ENCODE results near the gene LAMC1.
"Not testable (repeated sequence)": the region's sequence is repeated elsewhere in the genome, so short reads cannot be mapped to it uniquely, and the experiment has no call there.

Gene LAMC1

DNA sequence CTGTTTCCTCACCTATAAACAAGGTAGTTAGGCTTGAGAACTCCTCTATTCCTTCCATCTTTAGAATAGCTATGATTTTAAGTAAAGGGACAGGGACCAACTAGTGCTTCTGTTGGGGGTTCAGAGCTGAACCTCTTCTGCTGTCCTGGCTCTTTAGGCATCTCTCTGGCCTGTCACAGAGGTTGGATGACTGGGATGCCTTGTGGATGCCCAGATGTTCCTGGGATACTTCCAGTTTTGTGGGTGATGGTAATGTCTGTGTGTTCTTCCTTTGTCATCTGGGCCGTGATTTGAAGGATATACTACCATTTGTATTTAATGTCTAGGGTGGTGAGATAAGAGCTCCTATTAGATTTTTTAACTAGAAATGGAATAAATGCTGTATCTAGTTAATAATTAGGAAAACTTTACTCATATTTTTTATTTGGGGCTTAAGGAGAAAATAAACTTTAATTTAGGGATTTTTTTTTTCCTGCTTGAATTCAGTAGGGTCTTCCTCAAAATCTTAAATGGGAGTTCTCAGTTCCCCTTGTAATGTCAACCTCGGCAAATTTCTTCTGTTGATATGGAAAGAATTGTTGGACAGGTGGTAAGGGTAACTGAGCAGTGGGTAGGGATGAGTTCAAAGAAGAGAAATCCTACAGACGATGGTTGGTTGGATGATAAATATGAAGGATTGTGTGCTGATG, 47.2 kb downstream of the LAMC1 start:
- in situ Hi-C loops (cut with HindIII; ENCODE audit: low pct_ligation_motif_present, low pct_unique_long_range_greater_than_20kb, low sequenced_read_pairs), result no loop called here
- peak; percentile 22 for DNase-seq

GRCh38 chr1:183070923-183071618, 47.9 kb downstream of the LAMC1 start:
- in situ Hi-C loops (cut with HindIII; ENCODE audit: low pct_ligation_motif_present, low pct_unique_long_range_greater_than_20kb, low sequenced_read_pairs), result no loop called here
- peak; percentile 26 for DNase-seq

GRCh38 chr1:183072595-183072994, 49.4 kb downstream of the LAMC1 start:
- in situ Hi-C loops (cut with HindIII; ENCODE audit: low pct_ligation_motif_present, low pct_unique_long_range_greater_than_20kb, low sequenced_read_pairs); DNase-seq: not testable (repeated sequence)

DNA sequence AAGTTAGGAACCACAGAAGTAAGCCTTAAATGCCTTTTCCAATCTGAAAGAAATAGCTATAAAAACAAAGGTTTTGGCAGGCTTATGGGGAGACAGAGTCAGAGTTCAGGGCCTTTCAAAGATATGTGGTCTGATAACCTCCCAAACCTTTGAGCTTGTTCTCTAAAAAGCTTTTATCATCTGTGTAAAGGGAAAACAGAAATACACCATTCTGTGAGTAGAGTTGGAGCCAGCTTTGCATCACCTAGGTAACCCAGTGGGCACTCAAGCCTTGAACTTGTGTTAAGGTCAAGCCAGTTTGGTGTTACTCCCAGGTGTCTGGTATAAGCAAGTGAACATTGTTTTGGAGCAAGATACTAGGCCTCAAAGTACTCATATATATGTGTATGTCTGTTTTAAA, 50.1 kb downstream of the LAMC1 start:
- in situ Hi-C loops (cut with HindIII; ENCODE audit: low pct_ligation_motif_present, low pct_unique_long_range_greater_than_20kb, low sequenced_read_pairs), result no loop called here

GRCh38 chr1:183074215-183074614, 51.0 kb downstream of the LAMC1 start:
- no peak for DNase-seq
- in situ Hi-C loops (cut with HindIII; ENCODE audit: low pct_ligation_motif_present, low pct_unique_long_range_greater_than_20kb, low sequenced_read_pairs), result no loop called here

More for the DNA sequence above, 50.1 kb downstream of the LAMC1 start:
- DNase-seq, result no peak

DNA sequence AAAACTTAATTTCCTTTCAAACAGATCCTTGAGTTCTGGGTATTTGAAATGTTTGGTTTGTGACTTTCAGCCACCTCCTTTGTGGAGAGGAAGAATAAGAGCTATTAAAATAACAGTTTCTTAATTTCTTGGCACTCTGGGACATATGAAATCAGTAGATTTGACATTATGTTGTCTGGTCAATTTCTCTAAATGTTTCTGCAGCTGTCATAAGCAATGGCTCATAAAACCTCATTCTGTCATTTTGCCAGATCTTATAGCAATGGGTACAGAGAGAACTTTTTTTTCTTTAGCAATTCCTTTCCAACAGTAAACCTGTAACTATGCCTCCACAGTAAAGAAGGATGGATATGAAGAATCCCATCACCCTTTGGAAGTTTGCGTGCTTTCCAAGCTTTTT, 52.6 kb downstream of the LAMC1 start:
- no peak for DNase-seq
- in situ Hi-C loops (cut with HindIII; ENCODE audit: low pct_ligation_motif_present, low pct_unique_long_range_greater_than_20kb, low sequenced_read_pairs), result no loop called here

GRCh38 chr1:183077097-183077496, 53.9 kb downstream of the LAMC1 start:
- in situ Hi-C loops (cut with HindIII; ENCODE audit: low pct_ligation_motif_present, low pct_unique_long_range_greater_than_20kb, low sequenced_read_pairs), result no loop called here
- no peak for DNase-seq

DNA sequence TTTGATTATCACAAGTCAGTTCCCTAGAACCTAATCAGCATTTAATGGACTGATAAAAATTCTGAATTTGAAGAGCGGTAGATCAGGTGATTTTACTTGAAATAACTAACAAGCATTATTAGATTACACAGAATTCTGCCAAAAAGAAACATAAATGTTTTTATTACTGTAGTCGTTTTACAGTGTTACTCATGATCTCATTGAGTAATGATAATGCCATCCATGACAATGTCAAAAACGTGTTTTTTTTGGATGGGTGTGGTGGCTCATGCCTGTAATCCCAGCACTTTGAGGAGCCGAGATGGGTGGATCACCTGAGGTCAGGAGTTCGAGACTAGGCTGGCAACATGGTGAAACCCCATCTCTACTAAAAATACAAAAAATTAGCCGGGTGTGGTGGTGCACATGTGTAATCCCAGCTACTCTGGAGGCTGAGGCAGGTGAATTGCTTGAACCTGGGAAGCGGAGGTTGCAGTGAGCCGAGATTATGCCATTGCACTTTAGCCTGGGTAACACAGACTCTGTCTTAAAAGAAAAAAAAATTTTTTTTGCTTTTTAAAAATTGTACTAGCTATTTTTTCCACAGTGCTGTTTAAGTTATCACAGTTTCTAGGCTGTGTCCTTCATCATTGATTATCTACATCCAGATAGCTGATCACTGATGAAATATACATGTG, 56.6 kb downstream of the LAMC1 start:
- no peak for DNase-seq

GRCh38 chr1:183080406-183080805, 57.2 kb downstream of the LAMC1 start:
- in situ Hi-C loops (cut with HindIII; ENCODE audit: low pct_ligation_motif_present, low pct_unique_long_range_greater_than_20kb, low sequenced_read_pairs), result no loop called here
- DNase-seq, result peak; percentile 35

More for the DNA sequence above, 56.6 kb downstream of the LAMC1 start:
- in situ Hi-C loops (cut with HindIII; ENCODE audit: low pct_ligation_motif_present, low pct_unique_long_range_greater_than_20kb, low sequenced_read_pairs), result no loop called here

DNA sequence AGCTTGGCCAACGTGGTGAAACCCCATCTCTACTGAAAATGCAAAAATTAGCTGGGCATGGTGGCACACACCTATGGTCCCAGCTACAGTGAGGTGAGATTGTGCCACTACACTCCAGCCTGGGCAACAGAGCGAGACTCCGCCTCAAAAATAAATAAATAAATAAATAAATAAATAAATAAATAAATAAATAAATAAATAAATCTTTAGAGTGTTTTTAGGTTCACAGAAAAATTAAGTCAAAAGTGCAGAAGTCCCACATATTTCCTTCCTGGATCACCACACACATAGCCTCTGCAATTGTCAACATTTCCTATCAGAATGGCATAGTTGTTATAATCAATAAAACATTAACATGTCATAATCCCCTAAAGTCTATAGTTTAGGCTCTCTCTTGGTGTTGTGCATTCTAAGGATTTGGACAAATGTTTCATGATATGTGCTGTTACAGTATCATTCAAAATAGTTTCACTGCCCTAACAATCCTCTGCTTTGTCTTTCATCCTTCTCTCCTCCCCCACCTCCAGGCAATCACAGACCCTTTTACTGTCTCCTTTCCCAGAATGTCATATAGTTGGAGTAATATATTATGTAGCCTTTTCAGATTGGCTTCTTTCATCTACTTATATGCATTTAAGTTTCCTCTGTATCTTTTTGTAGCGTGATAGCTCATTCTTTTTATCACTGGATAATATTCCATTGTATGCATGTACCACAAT, 58.3 kb downstream of the LAMC1 start:
- no peak for DNase-seq
- in situ Hi-C loops (cut with HindIII; ENCODE audit: low pct_ligation_motif_present, low pct_unique_long_range_greater_than_20kb, low sequenced_read_pairs), result no loop called here

DNA sequence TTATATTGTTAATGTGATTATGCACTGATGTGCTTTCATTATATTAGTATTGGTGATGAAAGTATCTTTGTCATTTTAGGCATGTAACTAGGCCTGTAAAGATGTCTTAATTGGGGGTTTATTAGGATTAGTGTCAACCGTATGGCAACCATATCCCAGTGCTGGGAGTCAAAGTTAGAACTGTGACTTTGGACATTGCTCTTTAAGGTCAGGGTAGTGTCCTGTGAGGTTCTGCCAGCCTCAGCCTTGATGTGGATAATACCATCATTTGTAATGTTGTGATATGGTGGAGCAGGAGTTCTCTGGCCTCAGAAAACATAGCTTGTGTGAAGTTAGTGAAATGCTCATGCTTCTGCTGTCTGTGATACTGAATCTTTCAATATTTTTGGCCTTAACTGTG, 59.4 kb downstream of the LAMC1 start:
- no peak for DNase-seq
- in situ Hi-C loops (cut with HindIII; ENCODE audit: low pct_ligation_motif_present, low pct_unique_long_range_greater_than_20kb, low sequenced_read_pairs), result no loop called here

DNA sequence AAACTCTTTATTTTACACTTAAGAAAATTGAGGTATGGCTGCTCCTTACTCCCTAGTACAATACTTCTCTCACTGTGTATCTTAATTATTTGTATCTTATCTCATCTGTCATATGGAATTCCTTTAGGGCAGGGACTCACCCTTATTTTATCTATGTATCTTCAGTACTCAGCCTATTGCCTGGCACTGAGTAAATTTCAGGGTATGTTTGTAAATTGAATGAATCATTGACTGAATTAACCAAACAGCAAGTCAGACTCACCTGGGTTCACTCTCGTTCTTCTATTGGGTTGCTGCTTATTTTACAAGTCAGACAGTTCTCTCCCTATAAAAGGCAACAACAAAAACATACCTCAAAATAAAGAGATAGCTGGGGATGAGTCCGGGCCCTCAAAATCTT, 63.8 kb downstream of the LAMC1 start:
- in situ Hi-C loops (cut with HindIII; ENCODE audit: low pct_ligation_motif_present, low pct_unique_long_range_greater_than_20kb, low sequenced_read_pairs), result no loop called here
- DNase-seq, result no peak

GRCh38 chr1:183089025-183089639, 65.9 kb downstream of the LAMC1 start:
- in situ Hi-C loops (cut with HindIII; ENCODE audit: low pct_ligation_motif_present, low pct_unique_long_range_greater_than_20kb, low sequenced_read_pairs), result no loop called here
- no peak for DNase-seq

DNA sequence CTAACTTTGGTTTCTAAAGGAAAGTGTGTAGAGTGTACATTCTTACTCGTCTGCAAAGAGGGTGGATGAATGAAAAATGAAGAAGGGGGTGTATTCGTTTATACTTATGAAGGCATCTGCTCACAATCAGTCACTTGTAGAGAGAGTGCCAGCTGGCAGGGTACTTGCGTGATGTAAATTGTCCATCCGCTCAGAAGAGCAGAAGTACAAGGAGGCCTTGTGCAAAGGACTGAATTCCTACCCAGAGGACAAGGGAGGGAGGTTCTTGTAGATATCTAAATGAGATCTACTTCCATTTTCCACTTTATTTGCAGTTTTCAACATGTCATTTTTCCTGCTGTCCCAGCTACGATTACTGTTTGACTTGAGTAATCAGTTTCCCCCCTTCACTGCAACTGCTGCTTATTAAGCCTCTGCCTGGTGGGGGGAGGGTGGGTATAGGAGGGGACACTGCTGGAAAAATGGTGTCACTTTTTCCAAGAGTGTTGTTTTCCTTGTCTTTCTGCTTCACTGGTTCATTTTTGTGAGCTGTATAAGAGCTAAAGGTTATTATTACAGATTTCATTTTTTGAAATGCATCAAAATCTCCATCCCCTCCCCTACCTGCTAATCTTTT, 67.3 kb downstream of the LAMC1 start:
- in situ Hi-C loops (cut with HindIII; ENCODE audit: low pct_ligation_motif_present, low pct_unique_long_range_greater_than_20kb, low sequenced_read_pairs), result no loop called here
- DNase-seq, result no peak

GRCh38 chr1:183091181-183091580, 68.0 kb downstream of the LAMC1 start:
- no peak for DNase-seq
- in situ Hi-C loops (cut with HindIII; ENCODE audit: low pct_ligation_motif_present, low pct_unique_long_range_greater_than_20kb, low sequenced_read_pairs), result no loop called here

DNA sequence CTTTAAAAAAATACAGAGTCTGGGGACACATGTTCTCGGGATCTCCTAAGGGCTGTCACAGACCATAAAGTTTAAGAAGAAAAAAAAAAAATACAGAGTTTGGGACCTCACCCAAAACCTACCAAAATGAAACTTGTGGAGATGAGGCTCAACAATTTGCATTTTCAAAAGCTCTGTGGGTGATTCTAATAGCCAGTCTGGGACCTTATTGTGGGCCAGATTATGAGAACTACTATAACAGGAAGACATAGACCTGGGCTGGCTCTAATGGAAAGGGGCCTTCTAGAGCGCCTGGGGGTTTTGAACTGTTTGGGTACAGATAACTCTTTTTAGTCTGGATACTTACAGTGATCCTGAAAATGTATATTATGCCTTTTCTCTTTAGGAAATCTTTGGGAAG, 69.1 kb downstream of the LAMC1 start:
- DNase-seq, result no peak
- in situ Hi-C loops (cut with HindIII; ENCODE audit: low pct_ligation_motif_present, low pct_unique_long_range_greater_than_20kb, low sequenced_read_pairs), result no loop called here

DNA sequence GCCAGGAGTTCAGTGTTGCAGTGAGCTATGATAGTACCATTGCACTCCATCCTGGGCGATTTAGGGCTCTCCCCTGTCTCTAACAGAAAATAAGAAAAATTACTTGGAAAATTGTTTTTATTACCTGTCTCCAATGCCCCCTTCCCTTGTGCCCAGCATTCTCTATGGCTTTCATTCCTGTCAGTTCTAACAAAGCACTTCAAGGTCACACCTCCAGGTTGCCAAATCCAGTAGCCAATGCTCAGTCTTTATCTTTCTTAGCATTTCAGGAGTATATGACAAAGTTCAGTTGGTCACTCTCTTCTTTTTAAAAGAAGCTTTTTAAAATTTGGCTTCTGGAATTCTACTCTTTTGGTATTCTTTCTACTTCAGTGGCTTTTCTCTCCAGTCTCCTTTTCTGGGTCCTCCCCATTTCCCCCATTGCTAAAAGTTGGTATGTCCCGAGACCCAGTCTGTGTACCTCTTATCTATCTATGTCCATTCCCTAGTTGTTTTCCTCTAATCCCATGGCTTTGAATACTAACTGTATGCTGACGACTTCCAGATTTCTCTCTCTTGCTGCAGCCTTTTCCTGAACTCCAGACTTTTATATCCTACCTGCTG, 69.9 kb downstream of the LAMC1 start:
- DNase-seq, result no peak
- in situ Hi-C loops (cut with HindIII; ENCODE audit: low pct_ligation_motif_present, low pct_unique_long_range_greater_than_20kb, low sequenced_read_pairs), result no loop called here

GRCh38 chr1:183093786-183094298, 70.6 kb downstream of the LAMC1 start:
- in situ Hi-C loops (cut with HindIII; ENCODE audit: low pct_ligation_motif_present, low pct_unique_long_range_greater_than_20kb, low sequenced_read_pairs), result no loop called here
- DNase-seq, result peak; percentile 28
